Cerebellar nuclear complex (tissue), 1 donor: ENCODE measurements around the gene ZNF799.
"Not testable (repeated sequence)": the region's sequence is repeated elsewhere in the genome, so short reads cannot be mapped to it uniquely, and the experiment has no call there.

Experiments used
- DNase-seq, 2 experiments: peaks; one replicate each; lab custom pipeline; 2025; lab: John Stamatoyannopoulos, UW

Gene ZNF799

GRCh38 chr19:12364391-12365235 is 36.5 kb downstream of the ZNF799 start:
- DNase-seq, result no peak

GRCh38 chr19:12362236-12362635 is 38.8 kb downstream of the ZNF799 start:
- DNase-seq, result not testable (repeated sequence)

GRCh38 chr19:12353375-12353774 is 47.7 kb downstream of the ZNF799 start:
- no peak for DNase-seq

GRCh38 chr19:12350890-12351197 is 50.2 kb downstream of the ZNF799 start:
- no peak for DNase-seq

GRCh38 chr19:12350185-12350889 is 50.7 kb downstream of the ZNF799 start:
- DNase-seq, result no peak

- DNase-seq, result no peak
Observed at GRCh38 chr19:12346896-12347295, 54.2 kb downstream of the ZNF799 start.

GRCh38 chr19:12345197-12345596 is 55.9 kb downstream of the ZNF799 start:
- DNase-seq, result no peak
